PFSK-1 (cell line): ENCODE results near the gene FGFBP1.

ENCODE experiments used
- SIN3A ChIP-seq: IDR thresholded peaks from 2 replicates; pipeline ENCODE4 v1.6.1; 2012; ENCODE audit warnings: mild to moderate bottlenecking, low read length, moderate library complexity, borderline replicate concordance; ENCODE audit not compliant: insufficient read depth
- TAF1 ChIP-seq: IDR thresholded peaks from 2 replicates; pipeline ENCODE4 v1.6.1; 2012; ENCODE audit warnings: low read length, control low read depth, borderline replicate concordance; ENCODE audit not compliant: insufficient read depth
- TF ChIP-seq, protein P1 (sequence below), 2 experiments: IDR thresholded peaks; 2 replicates each; pipeline versions ENCODE4 v1.6.1 to v1.8.0; 2011 to 2012; ENCODE audit warnings: low read depth in 2 of 2, low read length in 2 of 2, control low read depth in 1 of 2, inconsistent platforms in 1 of 2, mild to moderate bottlenecking in 1 of 2, moderate library complexity in 1 of 2; ENCODE audit not compliant: insufficient read depth in 1 of 2

DNA sequence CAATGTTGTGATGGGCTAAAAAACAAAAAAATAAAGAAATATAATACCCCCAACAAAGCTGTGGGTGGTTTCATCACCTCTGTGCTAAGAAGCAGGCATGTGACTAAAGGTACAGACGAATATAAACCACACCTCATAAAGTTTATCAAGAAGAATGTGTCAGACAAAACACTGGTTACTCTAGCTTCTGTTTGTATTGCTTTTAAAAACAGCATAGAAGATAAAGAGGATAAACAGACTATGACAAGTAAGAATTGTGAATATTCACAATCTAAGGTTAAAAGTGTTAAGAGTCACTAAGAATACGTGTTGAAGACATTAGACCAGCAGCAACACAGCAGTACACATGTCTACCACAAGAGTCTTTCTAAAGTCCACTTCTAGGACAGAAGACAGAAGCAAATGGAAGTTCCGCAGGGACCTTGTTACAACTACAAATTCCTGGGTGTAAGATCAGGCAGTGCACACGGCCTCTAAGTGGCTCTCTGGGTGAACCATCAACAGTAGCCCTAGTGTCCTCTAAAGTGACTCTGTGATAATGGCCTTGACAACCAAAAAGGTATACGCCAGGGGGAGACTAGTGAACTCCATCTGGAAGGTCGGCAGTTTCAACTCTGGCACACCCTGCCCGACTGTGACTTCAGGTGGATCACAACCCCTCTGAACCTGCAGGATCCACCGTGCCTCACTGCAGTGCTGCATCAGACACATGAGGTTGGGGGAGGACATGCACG lies 32.7 kb upstream of the FGFBP1 start:
- no peak for TF ChIP-seq TAF1
- TF ChIP-seq, protein P1, sequence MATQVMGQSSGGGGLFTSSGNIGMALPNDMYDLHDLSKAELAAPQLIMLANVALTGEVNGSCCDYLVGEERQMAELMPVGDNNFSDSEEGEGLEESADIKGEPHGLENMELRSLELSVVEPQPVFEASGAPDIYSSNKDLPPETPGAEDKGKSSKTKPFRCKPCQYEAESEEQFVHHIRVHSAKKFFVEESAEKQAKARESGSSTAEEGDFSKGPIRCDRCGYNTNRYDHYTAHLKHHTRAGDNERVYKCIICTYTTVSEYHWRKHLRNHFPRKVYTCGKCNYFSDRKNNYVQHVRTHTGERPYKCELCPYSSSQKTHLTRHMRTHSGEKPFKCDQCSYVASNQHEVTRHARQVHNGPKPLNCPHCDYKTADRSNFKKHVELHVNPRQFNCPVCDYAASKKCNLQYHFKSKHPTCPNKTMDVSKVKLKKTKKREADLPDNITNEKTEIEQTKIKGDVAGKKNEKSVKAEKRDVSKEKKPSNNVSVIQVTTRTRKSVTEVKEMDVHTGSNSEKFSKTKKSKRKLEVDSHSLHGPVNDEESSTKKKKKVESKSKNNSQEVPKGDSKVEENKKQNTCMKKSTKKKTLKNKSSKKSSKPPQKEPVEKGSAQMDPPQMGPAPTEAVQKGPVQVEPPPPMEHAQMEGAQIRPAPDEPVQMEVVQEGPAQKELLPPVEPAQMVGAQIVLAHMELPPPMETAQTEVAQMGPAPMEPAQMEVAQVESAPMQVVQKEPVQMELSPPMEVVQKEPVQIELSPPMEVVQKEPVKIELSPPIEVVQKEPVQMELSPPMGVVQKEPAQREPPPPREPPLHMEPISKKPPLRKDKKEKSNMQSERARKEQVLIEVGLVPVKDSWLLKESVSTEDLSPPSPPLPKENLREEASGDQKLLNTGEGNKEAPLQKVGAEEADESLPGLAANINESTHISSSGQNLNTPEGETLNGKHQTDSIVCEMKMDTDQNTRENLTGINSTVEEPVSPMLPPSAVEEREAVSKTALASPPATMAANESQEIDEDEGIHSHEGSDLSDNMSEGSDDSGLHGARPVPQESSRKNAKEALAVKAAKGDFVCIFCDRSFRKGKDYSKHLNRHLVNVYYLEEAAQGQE (IDR thresholded peaks at IDR 0.05; ENCODE audit: insufficient read depth in 1 of 2, low read depth in 2 of 2, low read length in 2 of 2) = no peak
- no peak for TF ChIP-seq SIN3A
